Osteoblast (primary cell): ENCODE results near the gene ARMH1. TPM values are rescaled to one million over a fixed set of nuclear protein-coding genes. Genes with fewer than 3 reads are reported as not detected.

Experiments used
- DNase-seq: peaks from one replicate; pipeline ENCODE4 v3.0.0; 2011; ENCODE audit warnings: low spot score, mixed read lengths; ENCODE audit not compliant: insufficient read length; ENCODE audit errors: missing footprints
- H2AFZ ChIP-seq: 2 replicates; pipeline ENCODE4 v1.6.0; 2011; ENCODE audit warnings: mild to moderate bottlenecking, low read length
- H3K27ac ChIP-seq: 2 replicates; pipeline ENCODE4 v1.5.1; 2011; ENCODE audit warnings: mild to moderate bottlenecking, low read depth, low read length, moderate library complexity
- H3K27me3 ChIP-seq: 2 replicates; pipeline ENCODE4 v1.6.0; 2012; ENCODE audit warnings: mild to moderate bottlenecking, control low read depth, inconsistent platforms, low read length, moderate library complexity; ENCODE audit not compliant: insufficient read depth
- H3K36me3 ChIP-seq: 2 replicates; pipeline ENCODE4 v1.5.1; 2011; ENCODE audit warnings: mild to moderate bottlenecking, low read length, control low read depth, moderate library complexity; ENCODE audit not compliant: insufficient read depth
- H3K4me1 ChIP-seq: 2 replicates; pipeline ENCODE4 v1.5.1; 2011; ENCODE audit warnings: mild to moderate bottlenecking, low read length, control low read depth, moderate library complexity; ENCODE audit not compliant: insufficient read depth
- H3K4me2 ChIP-seq: 2 replicates; pipeline ENCODE4 v1.6.0; 2011; ENCODE audit warnings: mild to moderate bottlenecking, low read length; ENCODE audit not compliant: insufficient read depth
- H3K4me3 ChIP-seq: fragments of 200-600 bp; sonication (generic); 3 replicates; pipeline ENCODE4 v1.5.1; 2012; ENCODE audit warnings: mild to moderate bottlenecking, low read length, inconsistent platforms; ENCODE audit not compliant: insufficient read depth
- H3K79me2 ChIP-seq: 2 replicates; pipeline ENCODE4 v1.6.0; 2012; ENCODE audit warnings: mild to moderate bottlenecking, low read length, control low read depth, inconsistent platforms; ENCODE audit not compliant: insufficient read depth
- H3K9me3 ChIP-seq: 2 replicates; pipeline ENCODE4 v1.5.1; 2011; ENCODE audit warnings: low read depth, low read length, control low read depth
- H4K20me1 ChIP-seq: 2 replicates; pipeline ENCODE4 v1.6.0; 2012; ENCODE audit warnings: mild to moderate bottlenecking, low read length, control low read depth; ENCODE audit not compliant: insufficient read depth
- CTCF ChIP-seq: IDR thresholded peaks from 2 replicates; pipeline ENCODE4 v1.5.1; 2011; ENCODE audit warnings: mild to moderate bottlenecking, low read depth, low read length, moderate library complexity; ENCODE audit errors: extremely low read depth
- total RNA-seq: library from RNA; depleted of rRNA; stranded (reverse); fragments of >200 nt; gene quantifications from 2 replicates; pipeline ENCODE4 v1.2.3, GENCODE V29; 2012

Gene ARMH1
- total RNA-seq, 1 donor, result 4.3 TPM

GRCh38 chr1:44707959-44708831 lies 33.7 kb downstream of the ARMH1 start:
- no peaks in the 10 kb centered on the region for H3K79me2 ChIP-seq
- H2AFZ ChIP-seq, result peak overlapping the region; percentile 91
- peak overlapping the region; percentile 76 for H3K4me2 ChIP-seq
- peaks cover 15% of the 10 kb centered on the region for H3K27me3 ChIP-seq
- H3K9me3 ChIP-seq, result no peaks in the 10 kb centered on the region
- H3K4me3 ChIP-seq, result peak overlapping the region; percentile 48
- H3K27ac ChIP-seq, result peak overlapping the region; percentile 90
- H3K36me3 ChIP-seq, result no peaks in the 10 kb centered on the region
- peak; percentile 85 for TF ChIP-seq CTCF
- no peak for DNase-seq
- no peaks in the 10 kb centered on the region for H4K20me1 ChIP-seq
- H3K4me1 ChIP-seq, result peaks cover 27% of the 10 kb centered on the region

- Histone ChIP-seq H3K27me3 (peaks cover 15% of the 10 kb centered on the region), H3K4me2 (no peak overlapping the region), H3K9me3 (no peaks in the 10 kb centered on the region), H3K4me3 (no peak overlapping the region), H3K79me2 (no peaks in the 10 kb centered on the region), H3K27ac (no peak overlapping the region), H2AFZ (no peak overlapping the region), H4K20me1 (no peaks in the 10 kb centered on the region), H3K4me1 (peaks cover 7% of the 10 kb centered on the region), H3K36me3 (no peaks in the 10 kb centered on the region)
- no peak for TF ChIP-seq CTCF
- DNase-seq, result no peak
Measured at GRCh38 chr1:44713321-44713781, 38.8 kb downstream of the ARMH1 start.

- no peaks in the 10 kb centered on the region for H3K79me2 ChIP-seq
- H3K4me3 ChIP-seq, result no peak overlapping the region
- H2AFZ ChIP-seq, result peak overlapping the region; percentile 44
- H3K27me3 ChIP-seq, result peaks cover 15% of the 10 kb centered on the region
- peak overlapping the region; percentile 34 for H3K4me2 ChIP-seq
- DNase-seq, result no peak
- H3K27ac ChIP-seq, result no peak overlapping the region
- no peaks in the 10 kb centered on the region for H3K9me3 ChIP-seq
- no peaks in the 10 kb centered on the region for H3K36me3 ChIP-seq
- no peak for TF ChIP-seq CTCF
- no peaks in the 10 kb centered on the region for H3K4me1 ChIP-seq
- H4K20me1 ChIP-seq, result no peaks in the 10 kb centered on the region
Measured at GRCh38 chr1:44714532-44714931, 40.0 kb downstream of the ARMH1 start.

- H3K27me3 ChIP-seq, result peaks cover 15% of the 10 kb centered on the region
Measured at GRCh38 chr1:44714944-44715571, 40.5 kb downstream of the ARMH1 start.

More at GRCh38 chr1:44714944-44715571, 40.5 kb downstream of the ARMH1 start:
- no peak overlapping the region for H3K27ac ChIP-seq
- no peaks in the 10 kb centered on the region for H3K36me3 ChIP-seq
- peak; percentile 94 for DNase-seq
- H3K4me3 ChIP-seq, result no peak overlapping the region
- H3K79me2 ChIP-seq, result no peaks in the 10 kb centered on the region
- H3K9me3 ChIP-seq, result no peaks in the 10 kb centered on the region
- TF ChIP-seq CTCF, result peak; percentile 94
- no peaks in the 10 kb centered on the region for H4K20me1 ChIP-seq
- H3K4me2 ChIP-seq, result peak overlapping the region; percentile 34
- no peaks in the 10 kb centered on the region for H3K4me1 ChIP-seq
- H2AFZ ChIP-seq, result peak overlapping the region; percentile 44
